Left ventricle myocardium inferior (tissue), 1 donor: ENCODE measurements around the gene GPR32. TPM values are rescaled to one million over a fixed set of nuclear protein-coding genes. Genes with fewer than 3 reads are reported as not detected.
"Not testable (repeated sequence)": the region's sequence is repeated elsewhere in the genome, so short reads cannot be mapped to it uniquely, and the experiment has no call there.

Experiments
- DNase-seq: peaks from one replicate; pipeline ENCODE4 v3.0.0-alpha.2; 2020
- H3K27ac ChIP-seq: fragments of 200-600 bp; replicated peaks from 2 replicates; pipeline ENCODE4 v1.8.0; 2021
- H3K27me3 ChIP-seq: fragments of 200-600 bp; 2 replicates; pipeline ENCODE4 v1.8.0; 2021; ENCODE audit warnings: low read depth
- H3K36me3 ChIP-seq: fragments of 200-600 bp; 2 replicates; pipeline ENCODE4 v1.8.0; 2021
- H3K4me1 ChIP-seq: fragments of 200-600 bp; 2 replicates; pipeline ENCODE4 v1.8.0; 2021
- H3K4me3 ChIP-seq: fragments of 200-600 bp; 2 replicates; pipeline ENCODE4 v1.8.0; 2021; ENCODE audit warnings: mild to moderate bottlenecking, moderate library complexity
- H3K9me3 ChIP-seq: fragments of 200-600 bp; replicated peaks from 2 replicates; pipeline ENCODE4 v1.8.0; 2021
- intact Hi-C: fragments of 100-400 bp; cut with micrococcal nuclease; formaldehyde crosslinking; loops from one replicate; pipeline ENCODE4 v1.11.0; 2022
- total RNA-seq: library from RNA; stranded (reverse); fragmentation: NEBNext Ultra II Directional; extraction: Animal tissue kit (Norgen Biotek cat#: 25700); gene quantifications from one replicate; pipeline ENCODE4 v1.2.1, GENCODE V29; 2021
- TF ChIP-seq, protein P1 (sequence below): fragments of 200-600 bp; IDR thresholded peaks from 2 replicates; pipeline ENCODE4 v1.8.0; 2021; ENCODE audit warnings: antibody characterized with exemption, mild to moderate bottlenecking, borderline replicate concordance
- donor health status: DM: no; HTN: yes; CAD: no; lungs with severe emphysema.

Gene GPR32
- total RNA-seq, 1 donor from 2014 or later: not detected

DNA sequence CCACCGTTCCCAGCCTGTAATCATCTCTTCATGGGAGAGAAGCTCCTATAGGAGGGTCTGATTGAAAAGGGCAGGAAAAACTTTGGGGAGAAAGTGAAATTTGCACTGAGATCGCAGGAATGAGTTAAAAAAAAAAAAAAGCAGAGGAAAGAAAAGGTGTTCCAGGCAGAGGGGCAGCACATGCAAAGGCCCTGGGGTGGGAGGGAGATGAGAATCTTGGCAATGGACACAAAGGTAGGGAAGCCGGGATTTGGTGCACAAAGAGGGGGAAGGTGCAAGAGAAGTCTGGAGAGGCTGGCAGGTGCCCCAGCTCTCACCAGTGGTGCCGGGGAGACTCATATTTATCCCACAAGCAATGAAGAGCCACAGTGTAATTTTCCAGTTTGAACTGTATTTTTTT, 16.4 kb upstream of the GPR32 start:
- H3K9me3 ChIP-seq: no peaks in the 10 kb centered on the region
- no peaks in the 10 kb centered on the region for H3K36me3 ChIP-seq
- no peak overlapping the region for H3K27ac ChIP-seq
- intact Hi-C loops: no loop called here
- no peak overlapping the region for H3K4me3 ChIP-seq
- H3K4me1 ChIP-seq: no peaks in the 10 kb centered on the region
- TF ChIP-seq, protein P1, sequence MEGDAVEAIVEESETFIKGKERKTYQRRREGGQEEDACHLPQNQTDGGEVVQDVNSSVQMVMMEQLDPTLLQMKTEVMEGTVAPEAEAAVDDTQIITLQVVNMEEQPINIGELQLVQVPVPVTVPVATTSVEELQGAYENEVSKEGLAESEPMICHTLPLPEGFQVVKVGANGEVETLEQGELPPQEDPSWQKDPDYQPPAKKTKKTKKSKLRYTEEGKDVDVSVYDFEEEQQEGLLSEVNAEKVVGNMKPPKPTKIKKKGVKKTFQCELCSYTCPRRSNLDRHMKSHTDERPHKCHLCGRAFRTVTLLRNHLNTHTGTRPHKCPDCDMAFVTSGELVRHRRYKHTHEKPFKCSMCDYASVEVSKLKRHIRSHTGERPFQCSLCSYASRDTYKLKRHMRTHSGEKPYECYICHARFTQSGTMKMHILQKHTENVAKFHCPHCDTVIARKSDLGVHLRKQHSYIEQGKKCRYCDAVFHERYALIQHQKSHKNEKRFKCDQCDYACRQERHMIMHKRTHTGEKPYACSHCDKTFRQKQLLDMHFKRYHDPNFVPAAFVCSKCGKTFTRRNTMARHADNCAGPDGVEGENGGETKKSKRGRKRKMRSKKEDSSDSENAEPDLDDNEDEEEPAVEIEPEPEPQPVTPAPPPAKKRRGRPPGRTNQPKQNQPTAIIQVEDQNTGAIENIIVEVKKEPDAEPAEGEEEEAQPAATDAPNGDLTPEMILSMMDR: no peak
- no peak for DNase-seq
- peaks cover 84% of the 10 kb centered on the region for H3K27me3 ChIP-seq

DNA sequence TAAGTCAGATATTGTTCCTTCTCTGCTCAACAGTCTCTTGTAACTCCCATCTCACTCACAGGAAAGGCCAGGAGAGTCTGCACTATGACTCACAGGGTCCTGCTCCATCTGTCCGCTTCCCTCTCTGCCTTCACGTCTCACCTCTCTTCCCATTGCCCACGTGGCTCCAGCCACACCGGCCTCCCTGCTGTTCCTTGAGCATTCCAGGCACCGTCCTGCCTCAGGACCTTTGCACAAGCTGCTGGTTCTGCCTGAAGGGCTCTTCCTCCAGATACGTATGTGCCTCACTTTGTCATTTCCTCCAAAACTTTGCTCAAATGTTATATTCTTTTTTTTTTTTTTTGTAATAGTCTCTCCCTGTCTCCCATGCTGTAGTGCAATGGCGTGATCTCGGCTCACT, 14.0 kb upstream of the GPR32 start:
- H3K4me3 ChIP-seq, intact Hi-C loops, H3K27ac ChIP-seq, H3K4me1 ChIP-seq, H3K36me3 ChIP-seq, DNase-seq, H3K9me3 ChIP-seq: not testable (repeated sequence)
- peaks cover 69% of the 10 kb centered on the region for H3K27me3 ChIP-seq

DNA sequence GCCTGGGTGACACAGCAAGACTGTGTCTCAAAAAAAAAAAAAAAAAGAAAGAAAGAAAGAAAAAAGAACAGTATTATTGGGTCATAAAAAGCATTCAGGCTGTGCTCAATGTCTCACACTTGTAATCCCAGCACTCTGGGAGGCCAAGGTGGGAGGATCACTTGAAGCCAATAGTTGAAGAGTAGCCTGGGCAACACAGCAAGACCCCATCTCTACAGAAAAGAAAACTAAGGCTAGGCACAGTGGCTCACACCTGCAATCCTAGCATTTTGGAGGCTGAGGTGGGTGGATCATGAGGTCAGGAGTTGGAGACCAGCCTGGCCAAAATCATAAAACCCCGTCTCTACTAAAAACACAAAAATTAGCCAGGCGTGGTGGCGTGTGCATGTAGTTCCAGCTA, 12.6 kb upstream of the GPR32 start:
- not testable (repeated sequence) for DNase-seq
- peaks cover 68% of the 10 kb centered on the region for H3K27me3 ChIP-seq

GRCh38 chr19:50759076-50759475, 11.2 kb upstream of the GPR32 start:
- H3K36me3 ChIP-seq, intact Hi-C loops, H3K4me1 ChIP-seq, H3K4me3 ChIP-seq, H3K27ac ChIP-seq, H3K9me3 ChIP-seq, DNase-seq: not testable (repeated sequence)
- peaks cover 66% of the 10 kb centered on the region for H3K27me3 ChIP-seq

More for the DNA sequence above, 12.6 kb upstream of the GPR32 start:
- H3K4me3 ChIP-seq, H3K9me3 ChIP-seq, H3K4me1 ChIP-seq, H3K36me3 ChIP-seq, intact Hi-C loops, H3K27ac ChIP-seq: not testable (repeated sequence)

GRCh38 chr19:50759886-50760285, 10.4 kb upstream of the GPR32 start:
- Histone ChIP-seq H3K4me1 (no peaks in the 10 kb centered on the region), H3K27ac (no peak overlapping the region), H3K36me3 (no peaks in the 10 kb centered on the region), H3K27me3 (peaks cover 66% of the 10 kb centered on the region), H3K4me3 (no peak overlapping the region), H3K9me3 (peaks cover 5% of the 10 kb centered on the region)
- TF ChIP-seq, protein P1: no peak
- DNase-seq: no peak
- intact Hi-C loops: no loop called here

DNA sequence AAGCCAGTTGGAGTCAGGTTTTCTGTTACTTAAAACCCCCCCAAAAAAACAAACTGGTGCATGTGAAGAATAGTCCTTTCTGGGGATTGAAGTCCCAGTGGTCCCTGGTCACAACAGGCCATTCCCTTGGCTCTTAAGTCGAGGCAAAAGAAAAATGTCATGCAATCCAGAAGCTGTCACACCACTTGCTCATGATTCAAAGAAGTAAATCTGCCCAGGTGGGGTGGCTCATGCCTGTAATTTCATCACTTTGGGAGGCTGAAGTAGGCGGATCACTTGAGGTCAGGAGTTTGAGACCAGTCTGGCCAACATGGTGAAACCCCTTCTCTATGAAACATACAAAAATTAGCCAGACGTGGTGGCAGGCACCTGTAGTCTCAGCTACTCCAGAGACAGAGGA, 8.8 kb upstream of the GPR32 start:
- H3K36me3 ChIP-seq, intact Hi-C loops, H3K4me1 ChIP-seq, H3K27ac ChIP-seq, H3K4me3 ChIP-seq, DNase-seq, H3K9me3 ChIP-seq: not testable (repeated sequence)
- H3K27me3 ChIP-seq: peaks cover 74% of the 10 kb centered on the region

GRCh38 chr19:50763521-50763920, 6.7 kb upstream of the GPR32 start:
- intact Hi-C loops, DNase-seq, H3K27ac ChIP-seq, H3K4me1 ChIP-seq, H3K36me3 ChIP-seq, H3K9me3 ChIP-seq, H3K4me3 ChIP-seq: not testable (repeated sequence)
- H3K27me3 ChIP-seq: peaks cover 74% of the 10 kb centered on the region

DNA sequence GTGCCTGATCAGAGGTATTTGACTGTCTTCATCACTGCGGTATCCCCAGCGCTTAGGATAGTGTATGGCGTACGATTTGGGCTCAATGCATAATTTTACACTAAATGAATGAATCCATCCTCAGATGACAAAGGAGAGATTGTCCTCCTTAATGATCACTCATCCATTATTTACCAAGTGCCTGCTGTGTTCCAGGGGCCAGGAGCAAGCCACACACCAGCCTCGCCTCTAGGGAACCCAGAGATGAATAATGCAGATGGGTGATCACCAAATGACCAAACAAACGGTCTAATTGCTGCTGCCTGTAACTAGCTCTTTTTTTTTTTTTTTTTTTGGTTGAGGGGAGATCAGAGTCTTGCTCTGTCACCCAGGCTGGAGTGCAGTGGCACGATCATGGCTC, 5.9 kb upstream of the GPR32 start:
- Histone ChIP-seq H3K4me1 (no peaks in the 10 kb centered on the region), H3K27ac (no peak overlapping the region)
- TF ChIP-seq, protein P1: no peak

GRCh38 chr19:50766746-50767145, 3.5 kb upstream of the GPR32 start:
- intact Hi-C loops, DNase-seq: not testable (repeated sequence)
- H3K27me3 ChIP-seq: peaks cover 95% of the 10 kb centered on the region

More for the DNA sequence above, 5.9 kb upstream of the GPR32 start:
- no peak overlapping the region for H3K4me3 ChIP-seq
- H3K27me3 ChIP-seq: peaks cover 83% of the 10 kb centered on the region
- H3K36me3 ChIP-seq: no peaks in the 10 kb centered on the region
- intact Hi-C loops: no loop called here
- peaks cover 5% of the 10 kb centered on the region for H3K9me3 ChIP-seq
- DNase-seq: no peak

GRCh38 chr19:50767263-50767662, 3.0 kb upstream of the GPR32 start:
- intact Hi-C loops, H3K27ac ChIP-seq, H3K36me3 ChIP-seq, H3K4me3 ChIP-seq, H3K9me3 ChIP-seq, DNase-seq, H3K4me1 ChIP-seq: not testable (repeated sequence)
- peaks cover 95% of the 10 kb centered on the region for H3K27me3 ChIP-seq

More at GRCh38 chr19:50766746-50767145, 3.5 kb upstream of the GPR32 start:
- H3K9me3 ChIP-seq, H3K36me3 ChIP-seq, H3K4me3 ChIP-seq, H3K27ac ChIP-seq, H3K4me1 ChIP-seq: not testable (repeated sequence)
